HCT116 (cell line): ENCODE data around the gene HERC3. TPM values are rescaled to one million over a fixed set of nuclear protein-coding genes. Genes with fewer than 3 reads are reported as not detected.

Experiments used
- ATAC-seq: fragments of 200-7000 bp; cut with Tn5 transposase; 2 replicates; pipeline ENCODE4 v1.9.1; 2020; ENCODE audit warnings: mild to moderate bottlenecking, moderate library complexity
- BruUV-seq: library from RNA; stranded (reverse); fragments of 400-500 nt; replicated peaks from 2 replicates; lab custom pipeline; 2021; lab: Mats Ljungman, UMichigan
- CTCF ChIA-PET: fragments of 300-600 bp; sonication (Branson Sonifier 250); formaldehyde crosslinking; loops from one replicate; lab custom pipeline; 2021; ENCODE audit warnings: antibody characterized with exemption; lab: Charles Lee
- POLR2A ChIA-PET: fragments of 300-600, 350-600 bp; sonication (Branson Sonifier 250); formaldehyde crosslinking; loops from one replicate; lab custom pipeline; 2021; ENCODE audit warnings: antibody characterized with exemption; lab: Charles Lee
- RAD21 ChIA-PET, 2 experiments: fragments of 300-600 bp; sonication (Branson Sonifier 250); formaldehyde crosslinking; loops; one replicate each; lab custom pipeline; 2023; ENCODE audit warnings: low total read pairs in 2 of 2; ENCODE audit not compliant: uncharacterized antibody in 2 of 2, unreplicated experiment in 2 of 2, low non-redundant PET in 1 of 2; lab: Charles Lee
- DNase-seq: peaks from one replicate; pipeline ENCODE4 v3.0.0-alpha.2; 2010; ENCODE audit warnings: low read depth, low spot score
- H2AFZ ChIP-seq: fragments of 200-600 bp; shearing (Covaris generic), sonication (generic); 2 replicates; pipeline ENCODE4 v1.6.1; 2017; ENCODE audit warnings: low read depth, mixed run types, mixed read lengths, antibody characterized with exemption, low read length; ENCODE audit not compliant: poor library complexity, severe bottlenecking
- H3K27ac ChIP-seq: 2 replicates; pipeline ENCODE4 v1.5.1; 2012; ENCODE audit warnings: low read depth, low read length
- H3K27me3 ChIP-seq: fragments of 200-600 bp; sonication (generic); 2 replicates; pipeline ENCODE4 v1.6.1; 2016; ENCODE audit warnings: mixed run types, low read length, mixed read lengths; ENCODE audit not compliant: insufficient read depth
- H3K36me3 ChIP-seq, 2 experiments: fragments of 200-500 bp in 1 of 2; fragments of 200-600 bp in 1 of 2; sonication (Bioruptor generic) in 1 of 2; sonication (generic) in 1 of 2; 2 replicates each; pipeline versions ENCODE4 v1.5.1 to v1.6.1; 2014 to 2016; ENCODE audit warnings: low read length in 2 of 2, inconsistent platforms in 1 of 2, mixed read lengths in 1 of 2, mixed run types in 1 of 2; ENCODE audit not compliant: insufficient read depth in 2 of 2, control insufficient read depth in 1 of 2
- H3K4me1 ChIP-seq, 2 experiments: fragments of 200-600 bp in 1 of 2; sonication (generic) in 1 of 2; 2 replicates each; pipeline versions ENCODE4 v1.5.1 to v1.6.1; 2012 to 2017; ENCODE audit warnings: low read length in 2 of 2, inconsistent platforms in 1 of 2, mild to moderate bottlenecking in 1 of 2, mixed read lengths in 1 of 2, mixed run types in 1 of 2, moderate library complexity in 1 of 2; ENCODE audit not compliant: insufficient read depth in 2 of 2, control insufficient read depth in 1 of 2
- H3K4me2 ChIP-seq: fragments of 200-600 bp; sonication (generic); 2 replicates; pipeline ENCODE4 v1.6.1; 2017; ENCODE audit warnings: mixed run types, low read length, mixed read lengths
- H3K4me3 ChIP-seq, 2 experiments: fragments of 200-600 bp in 1 of 2; sonication (generic) in 1 of 2; replicated peaks in 1 of 2; 2 replicates each; pipeline ENCODE4 v1.5.1; 2011 to 2016; ENCODE audit warnings: low read length in 2 of 2, control low read depth in 1 of 2, low read depth in 1 of 2, mild to moderate bottlenecking in 1 of 2, mixed read lengths in 1 of 2, mixed run types in 1 of 2
- H3K79me2 ChIP-seq: fragments of 200-600 bp; sonication (generic); 2 replicates; pipeline ENCODE4 v1.6.1; 2017; ENCODE audit warnings: mild to moderate bottlenecking, mixed run types, low read length, moderate library complexity, mixed read lengths; ENCODE audit not compliant: insufficient read depth
- H3K9ac ChIP-seq: fragments of 200-600 bp; sonication (generic); 2 replicates; pipeline ENCODE4 v1.6.1; 2016; ENCODE audit warnings: low read length, mixed read lengths
- H3K9me2 ChIP-seq: fragments of 200-600 bp; sonication (generic), shearing (Covaris generic); 2 replicates; pipeline ENCODE4 v1.6.1; 2017; ENCODE audit warnings: mixed run types, mild to moderate bottlenecking, moderate library complexity; ENCODE audit not compliant: insufficient read depth
- H3K9me3 ChIP-seq, 2 experiments: fragments of 200-500 bp in 1 of 2; fragments of 200-600 bp in 1 of 2; sonication (Bioruptor generic) in 1 of 2; sonication (generic) in 1 of 2; 2 replicates each; pipeline ENCODE4 v1.6.1; 2014 to 2017; ENCODE audit warnings: low read length in 2 of 2, mixed read lengths in 2 of 2, inconsistent platforms in 1 of 2, low read depth in 1 of 2, mild to moderate bottlenecking in 1 of 2, mixed run types in 1 of 2, moderate library complexity in 1 of 2; ENCODE audit not compliant: control insufficient read depth in 1 of 2, insufficient read depth in 1 of 2
- H4K20me1 ChIP-seq: fragments of 200-600 bp; sonication (generic), shearing (Covaris generic); 2 replicates; pipeline ENCODE4 v1.6.1; 2017; ENCODE audit warnings: mixed run types, mild to moderate bottlenecking, moderate library complexity; ENCODE audit not compliant: insufficient read depth
- CEBPB ChIP-seq: IDR thresholded peaks from 2 replicates; pipeline ENCODE4 v1.6.1; 2012; ENCODE audit warnings: low read depth
- EGR1 ChIP-seq: IDR thresholded peaks from 2 replicates; pipeline ENCODE4 v1.6.1; 2012; ENCODE audit warnings: low read depth
- ELF1 ChIP-seq: IDR thresholded peaks from 2 replicates; pipeline ENCODE4 v1.6.1; 2012; ENCODE audit warnings: low read depth, borderline replicate concordance
- EZH2 ChIP-seq: fragments of 200-600 bp; sonication (generic); IDR thresholded peaks from 2 replicates; pipeline ENCODE4 v1.6.1; 2017; ENCODE audit warnings: antibody characterized with exemption, mixed run types
- FOSL1 ChIP-seq: IDR thresholded peaks from 2 replicates; pipeline ENCODE4 v1.6.1; 2012; ENCODE audit warnings: low read depth
- JUND ChIP-seq: IDR thresholded peaks from 2 replicates; pipeline ENCODE4 v1.6.1; 2012
- MAX ChIP-seq: IDR thresholded peaks from 2 replicates; pipeline ENCODE4 v1.6.1; 2012
- POLR2A ChIP-seq: IDR thresholded peaks from 2 replicates; pipeline ENCODE4 v1.7.0; 2011; ENCODE audit warnings: borderline replicate concordance; ENCODE audit not compliant: insufficient read depth, insufficient read length; ENCODE audit errors: extremely low read depth
- SIN3A ChIP-seq: IDR thresholded peaks from 2 replicates; pipeline ENCODE4 v1.6.1; 2012; ENCODE audit warnings: low read depth
- SP1 ChIP-seq: IDR thresholded peaks from 2 replicates; pipeline ENCODE4 v1.6.1; 2012; ENCODE audit warnings: low read depth
- SRF ChIP-seq: IDR thresholded peaks from 2 replicates; pipeline ENCODE4 v1.6.1; 2012; ENCODE audit warnings: low read depth
- YY1 ChIP-seq: IDR thresholded peaks from 2 replicates; pipeline ENCODE4 v1.6.1; 2011; ENCODE audit warnings: low read length, low read depth, moderate library complexity, mild to moderate bottlenecking; ENCODE audit not compliant: insufficient replicate concordance; ENCODE audit errors: extremely low read depth
- ZFX ChIP-seq: fragments of 450-650 bp; IDR thresholded peaks from 2 replicates; pipeline ENCODE4 v1.6.1; 2017
- ZNF274 ChIP-seq: fragments of 200-500 bp; sonication (Bioruptor generic); IDR thresholded peaks from 2 replicates; pipeline ENCODE4 v1.6.1; 2014; ENCODE audit warnings: mild to moderate bottlenecking, low read depth, low read length, inconsistent platforms
- intact Hi-C: fragments of 100-400 bp; cut with micrococcal nuclease; formaldehyde crosslinking; loops from 2 replicates; pipeline ENCODE4 v1.10.0; 2022
- total RNA-seq: library from RNA; stranded (reverse); gene quantifications from one replicate; pipeline ENCODE4 v1.2.1, GENCODE V29; 2021; ENCODE audit not compliant: unreplicated experiment
- TF ChIP-seq, protein P1 (sequence below), 3 experiments: fragments of 200-600 bp in 1 of 3; sonication (generic) in 1 of 3; IDR thresholded peaks in 2 of 3; conservative IDR thresholded peaks in 1 of 3; 2 replicates each; pipeline ENCODE4 v1.5.1; 2012 to 2017; ENCODE audit warnings: low read depth in 2 of 3, low read length in 2 of 3, antibody characterized with exemption in 1 of 3, borderline replicate concordance in 1 of 3, control low read depth in 1 of 3, mild to moderate bottlenecking in 1 of 3, mixed read lengths in 1 of 3, mixed run types in 1 of 3, moderate library complexity in 1 of 3; ENCODE audit not compliant: insufficient read depth in 1 of 3
- TF ChIP-seq, protein P2 (sequence below): IDR thresholded peaks from 2 replicates; pipeline ENCODE4 v1.6.1; 2012; ENCODE audit warnings: low read depth
- TF ChIP-seq, protein P3 (sequence below): IDR thresholded peaks from 2 replicates; pipeline ENCODE4 v1.6.1; 2011; ENCODE audit warnings: mild to moderate bottlenecking, low read length, moderate library complexity; ENCODE audit not compliant: insufficient replicate concordance; ENCODE audit errors: extremely low read depth

HERC3 gene
- total RNA-seq, 1 experiment from 2014 or later, result 10.8 TPM

- TF ChIP-seq, protein P1, sequence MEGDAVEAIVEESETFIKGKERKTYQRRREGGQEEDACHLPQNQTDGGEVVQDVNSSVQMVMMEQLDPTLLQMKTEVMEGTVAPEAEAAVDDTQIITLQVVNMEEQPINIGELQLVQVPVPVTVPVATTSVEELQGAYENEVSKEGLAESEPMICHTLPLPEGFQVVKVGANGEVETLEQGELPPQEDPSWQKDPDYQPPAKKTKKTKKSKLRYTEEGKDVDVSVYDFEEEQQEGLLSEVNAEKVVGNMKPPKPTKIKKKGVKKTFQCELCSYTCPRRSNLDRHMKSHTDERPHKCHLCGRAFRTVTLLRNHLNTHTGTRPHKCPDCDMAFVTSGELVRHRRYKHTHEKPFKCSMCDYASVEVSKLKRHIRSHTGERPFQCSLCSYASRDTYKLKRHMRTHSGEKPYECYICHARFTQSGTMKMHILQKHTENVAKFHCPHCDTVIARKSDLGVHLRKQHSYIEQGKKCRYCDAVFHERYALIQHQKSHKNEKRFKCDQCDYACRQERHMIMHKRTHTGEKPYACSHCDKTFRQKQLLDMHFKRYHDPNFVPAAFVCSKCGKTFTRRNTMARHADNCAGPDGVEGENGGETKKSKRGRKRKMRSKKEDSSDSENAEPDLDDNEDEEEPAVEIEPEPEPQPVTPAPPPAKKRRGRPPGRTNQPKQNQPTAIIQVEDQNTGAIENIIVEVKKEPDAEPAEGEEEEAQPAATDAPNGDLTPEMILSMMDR (IDR thresholded peaks at IDR 0.05 in 2 of 3, conservative IDR thresholded peaks at IDR 0.05 in 1 of 3; ENCODE audit: borderline replicate concordance in 1 of 3, insufficient read depth in 1 of 3, low read depth in 2 of 3, low read length in 2 of 3), result no peak
- peak; percentile 84 for TF ChIP-seq EGR1
- TF ChIP-seq EZH2, result no peak
Measured at GRCh38 chr4:88592600-88593448, 544 bp downstream of the HERC3 start (continued).

- Histone ChIP-seq H3K4me1 (peaks cover 2 to 9% of the 10 kb centered on the region in 2 experiments; a peak in 3 of 4 replicates), H2AFZ (no peak overlapping the region), H3K27me3 (no peaks in the 10 kb centered on the region), H3K27ac (no peak overlapping the region), H3K79me2 (no peaks in the 10 kb centered on the region), H3K4me3 (no peak overlapping the region), H3K36me3 (no peaks in the 10 kb centered on the region), H3K9me3 (no peaks in the 10 kb centered on the region), H3K4me2 (no peak overlapping the region), H3K9me2 (no peaks in the 10 kb centered on the region), H3K9ac (no peak overlapping the region), H4K20me1 (no peaks in the 10 kb centered on the region)
- TF ChIP-seq, protein P2, sequence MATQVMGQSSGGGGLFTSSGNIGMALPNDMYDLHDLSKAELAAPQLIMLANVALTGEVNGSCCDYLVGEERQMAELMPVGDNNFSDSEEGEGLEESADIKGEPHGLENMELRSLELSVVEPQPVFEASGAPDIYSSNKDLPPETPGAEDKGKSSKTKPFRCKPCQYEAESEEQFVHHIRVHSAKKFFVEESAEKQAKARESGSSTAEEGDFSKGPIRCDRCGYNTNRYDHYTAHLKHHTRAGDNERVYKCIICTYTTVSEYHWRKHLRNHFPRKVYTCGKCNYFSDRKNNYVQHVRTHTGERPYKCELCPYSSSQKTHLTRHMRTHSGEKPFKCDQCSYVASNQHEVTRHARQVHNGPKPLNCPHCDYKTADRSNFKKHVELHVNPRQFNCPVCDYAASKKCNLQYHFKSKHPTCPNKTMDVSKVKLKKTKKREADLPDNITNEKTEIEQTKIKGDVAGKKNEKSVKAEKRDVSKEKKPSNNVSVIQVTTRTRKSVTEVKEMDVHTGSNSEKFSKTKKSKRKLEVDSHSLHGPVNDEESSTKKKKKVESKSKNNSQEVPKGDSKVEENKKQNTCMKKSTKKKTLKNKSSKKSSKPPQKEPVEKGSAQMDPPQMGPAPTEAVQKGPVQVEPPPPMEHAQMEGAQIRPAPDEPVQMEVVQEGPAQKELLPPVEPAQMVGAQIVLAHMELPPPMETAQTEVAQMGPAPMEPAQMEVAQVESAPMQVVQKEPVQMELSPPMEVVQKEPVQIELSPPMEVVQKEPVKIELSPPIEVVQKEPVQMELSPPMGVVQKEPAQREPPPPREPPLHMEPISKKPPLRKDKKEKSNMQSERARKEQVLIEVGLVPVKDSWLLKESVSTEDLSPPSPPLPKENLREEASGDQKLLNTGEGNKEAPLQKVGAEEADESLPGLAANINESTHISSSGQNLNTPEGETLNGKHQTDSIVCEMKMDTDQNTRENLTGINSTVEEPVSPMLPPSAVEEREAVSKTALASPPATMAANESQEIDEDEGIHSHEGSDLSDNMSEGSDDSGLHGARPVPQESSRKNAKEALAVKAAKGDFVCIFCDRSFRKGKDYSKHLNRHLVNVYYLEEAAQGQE, result no peak
- TF ChIP-seq ELF1 (no peak), YY1 (no peak), SIN3A (no peak), ZNF274 (no peak), SRF (no peak), FOSL1 (no peak), CEBPB (no peak), SP1 (no peak), POLR2A (no peak), JUND (no peak), ZFX (no peak), MAX (no peak)
- TF ChIP-seq, protein P3, sequence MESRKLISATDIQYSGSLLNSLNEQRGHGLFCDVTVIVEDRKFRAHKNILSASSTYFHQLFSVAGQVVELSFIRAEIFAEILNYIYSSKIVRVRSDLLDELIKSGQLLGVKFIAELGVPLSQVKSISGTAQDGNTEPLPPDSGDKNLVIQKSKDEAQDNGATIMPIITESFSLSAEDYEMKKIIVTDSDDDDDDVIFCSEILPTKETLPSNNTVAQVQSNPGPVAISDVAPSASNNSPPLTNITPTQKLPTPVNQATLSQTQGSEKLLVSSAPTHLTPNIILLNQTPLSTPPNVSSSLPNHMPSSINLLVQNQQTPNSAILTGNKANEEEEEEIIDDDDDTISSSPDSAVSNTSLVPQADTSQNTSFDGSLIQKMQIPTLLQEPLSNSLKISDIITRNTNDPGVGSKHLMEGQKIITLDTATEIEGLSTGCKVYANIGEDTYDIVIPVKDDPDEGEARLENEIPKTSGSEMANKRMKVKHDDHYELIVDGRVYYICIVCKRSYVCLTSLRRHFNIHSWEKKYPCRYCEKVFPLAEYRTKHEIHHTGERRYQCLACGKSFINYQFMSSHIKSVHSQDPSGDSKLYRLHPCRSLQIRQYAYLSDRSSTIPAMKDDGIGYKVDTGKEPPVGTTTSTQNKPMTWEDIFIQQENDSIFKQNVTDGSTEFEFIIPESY, result no peak
- intact Hi-C loops, result no loop called here
- ChIA-PET CTCF (no interaction called here), POLR2A (no interaction called here), RAD21 (no interaction called here)
- no peak for DNase-seq
- no TSS peak for BruUV-seq
- no peak for ATAC-seq
Measured at GRCh38 chr4:88597970-88598660, 5.8 kb downstream of the HERC3 start.
